GM18526 (cell line): Measurements from ENCODE around the gene UHRF2.

Experiments
- POLR2A ChIP-seq: IDR thresholded peaks from 3 replicates; pipeline ENCODE4 v1.6.1; 2011; ENCODE audit not compliant: insufficient read length; ENCODE audit errors: extremely low read depth

Gene UHRF2

GRCh38 chr9:6450641-6451375 lies 37.8 kb downstream of the UHRF2 start:
- no peak for TF ChIP-seq POLR2A

DNA sequence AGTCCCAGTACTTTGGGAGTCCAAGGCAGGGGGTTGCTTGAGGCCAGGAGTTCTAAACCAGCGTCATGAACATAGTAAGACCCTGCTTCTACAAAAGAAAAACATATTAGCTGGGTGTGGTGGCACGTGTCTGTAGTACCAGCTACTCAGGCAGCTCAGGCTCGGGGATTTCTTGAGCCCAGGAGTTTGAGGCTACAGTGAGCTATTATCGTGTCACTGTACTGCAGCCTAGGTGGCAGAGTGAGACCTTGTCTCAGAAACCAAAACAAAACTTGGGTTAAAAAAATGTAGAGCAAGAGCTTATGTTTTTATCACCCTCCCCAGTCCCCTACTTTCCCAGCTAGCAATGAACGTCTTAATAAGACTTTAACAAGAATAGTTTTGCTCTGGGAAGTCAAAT lies 46.7 kb downstream of the UHRF2 start:
- TF ChIP-seq POLR2A, result no peak

DNA sequence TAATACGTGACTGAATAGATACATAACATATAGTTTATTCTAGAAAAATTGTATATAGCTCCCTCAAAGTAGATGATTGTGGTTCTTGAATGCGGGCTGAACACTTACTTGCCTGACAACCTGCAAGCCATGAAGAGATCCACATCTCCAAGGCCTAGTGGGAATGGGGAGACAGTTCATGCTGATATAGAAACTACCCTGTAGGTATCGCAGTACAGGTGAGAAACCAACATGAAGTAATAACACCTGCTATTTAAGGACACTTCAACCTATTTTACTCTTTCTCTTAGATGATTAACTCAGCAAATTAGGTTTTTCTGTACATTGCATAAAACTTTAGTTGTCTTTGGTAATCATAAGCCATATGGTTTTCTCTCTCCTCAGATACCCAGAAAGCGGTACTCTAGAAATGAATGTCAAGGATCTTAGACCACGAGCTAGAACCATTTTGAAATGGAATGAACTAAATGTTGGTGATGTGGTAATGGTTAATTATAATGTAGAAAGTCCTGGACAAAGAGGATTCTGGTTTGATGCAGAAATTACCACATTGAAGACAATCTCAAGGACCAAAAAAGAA lies 47.3 kb downstream of the UHRF2 start:
- no peak for TF ChIP-seq POLR2A

DNA sequence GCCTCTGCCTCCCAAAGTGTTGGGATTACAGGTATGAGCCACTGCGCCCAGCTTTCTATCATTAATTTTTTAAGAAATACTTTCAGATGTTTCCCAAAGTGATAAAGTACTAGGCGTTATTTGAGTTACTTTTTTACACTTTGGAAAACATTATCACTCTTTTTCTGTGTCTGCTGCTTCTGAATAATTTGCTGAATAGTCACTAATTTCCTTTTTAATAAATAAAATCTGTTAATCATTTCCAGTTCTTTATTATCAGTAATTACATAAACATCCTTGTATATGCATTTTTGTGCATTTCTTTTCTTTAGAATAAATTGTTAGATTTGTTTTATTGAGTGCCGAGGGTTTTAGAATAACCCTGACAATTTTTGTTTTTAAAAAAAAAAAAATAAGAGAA lies 48.6 kb downstream of the UHRF2 start:
- TF ChIP-seq POLR2A, result no peak

DNA sequence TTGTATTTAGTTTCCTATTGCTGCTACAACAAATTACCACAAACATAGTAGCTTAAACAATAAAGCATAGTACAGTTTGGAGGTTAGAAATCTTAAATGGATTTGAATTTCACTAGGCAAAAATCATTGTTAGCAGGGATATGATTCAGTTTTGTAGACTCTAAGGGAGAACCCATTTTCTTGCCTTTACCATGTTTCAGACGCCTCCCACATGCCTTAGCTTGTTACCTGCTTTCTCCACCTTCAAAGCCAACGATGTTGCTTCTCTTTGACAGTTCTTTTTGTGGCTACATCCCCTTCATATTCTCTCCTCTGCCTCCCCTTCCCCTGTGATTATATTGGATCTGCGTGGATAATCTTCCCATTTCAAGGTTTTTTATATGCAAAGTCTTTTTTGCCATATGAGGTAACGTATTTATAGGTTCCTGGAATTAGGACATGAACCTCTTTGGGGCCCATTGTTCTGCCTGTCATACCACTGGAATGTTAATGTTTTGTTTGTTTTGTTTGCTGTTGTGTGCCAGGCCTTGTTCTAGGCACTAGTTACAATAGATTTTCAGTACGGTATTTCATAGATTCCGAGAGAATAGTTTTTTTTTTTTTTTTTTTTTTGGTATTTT lies 54.1 kb downstream of the UHRF2 start:
- TF ChIP-seq POLR2A, result no peak

- no peak for TF ChIP-seq POLR2A
Measured at GRCh38 chr9:6471231-6471850, 58.3 kb downstream of the UHRF2 start.

- no peak for TF ChIP-seq POLR2A
Measured at GRCh38 chr9:6473151-6473550, 60.2 kb downstream of the UHRF2 start.

DNA sequence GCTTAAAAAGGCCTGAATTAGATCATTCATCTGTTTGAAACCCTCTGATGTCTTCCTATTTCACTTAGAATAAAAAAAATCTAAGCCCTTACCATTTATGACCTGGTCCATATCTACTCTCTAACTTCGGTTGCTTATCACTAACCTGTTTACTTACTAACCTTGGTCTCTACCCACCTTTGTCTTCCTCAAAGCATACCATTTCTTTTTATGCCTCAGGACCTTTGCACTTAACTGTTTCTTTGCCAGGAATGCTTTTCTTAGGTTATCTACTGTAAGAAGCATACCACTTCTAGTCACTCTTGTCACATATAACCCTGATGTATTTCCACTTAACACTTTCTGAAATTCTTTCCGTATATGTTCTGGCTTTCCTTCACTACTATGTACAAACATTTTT lies 67.0 kb downstream of the UHRF2 start:
- TF ChIP-seq POLR2A, result no peak

DNA sequence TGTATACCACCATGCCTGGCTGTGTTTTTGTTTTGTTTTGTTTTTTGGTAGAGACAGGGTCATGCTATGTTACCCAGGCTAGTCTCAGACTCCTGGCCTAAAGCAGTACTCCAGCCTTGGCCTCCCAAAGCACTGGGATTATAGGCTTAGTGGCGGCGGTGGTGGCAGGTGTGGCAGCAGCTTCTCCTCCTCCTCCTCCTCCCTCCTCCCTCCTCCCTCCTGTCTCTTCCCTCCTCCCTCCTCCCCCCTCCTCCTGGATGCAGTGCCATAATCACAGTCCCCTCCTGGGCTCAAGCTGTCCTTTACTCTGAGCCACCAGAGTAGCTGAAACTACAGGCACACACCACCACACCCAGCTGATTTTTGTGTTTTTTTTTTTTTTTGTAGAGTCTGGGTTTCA lies 71.2 kb downstream of the UHRF2 start:
- TF ChIP-seq POLR2A, result no peak

- no peak for TF ChIP-seq POLR2A
Measured at GRCh38 chr9:6488395-6488794, 75.4 kb downstream of the UHRF2 start.

GRCh38 chr9:6489099-6489498 lies 76.1 kb downstream of the UHRF2 start:
- no peak for TF ChIP-seq POLR2A

GRCh38 chr9:6490863-6491262 lies 77.9 kb downstream of the UHRF2 start:
- TF ChIP-seq POLR2A, result no peak

GRCh38 chr9:6495466-6495865 lies 82.5 kb downstream of the UHRF2 start:
- TF ChIP-seq POLR2A, result no peak

DNA sequence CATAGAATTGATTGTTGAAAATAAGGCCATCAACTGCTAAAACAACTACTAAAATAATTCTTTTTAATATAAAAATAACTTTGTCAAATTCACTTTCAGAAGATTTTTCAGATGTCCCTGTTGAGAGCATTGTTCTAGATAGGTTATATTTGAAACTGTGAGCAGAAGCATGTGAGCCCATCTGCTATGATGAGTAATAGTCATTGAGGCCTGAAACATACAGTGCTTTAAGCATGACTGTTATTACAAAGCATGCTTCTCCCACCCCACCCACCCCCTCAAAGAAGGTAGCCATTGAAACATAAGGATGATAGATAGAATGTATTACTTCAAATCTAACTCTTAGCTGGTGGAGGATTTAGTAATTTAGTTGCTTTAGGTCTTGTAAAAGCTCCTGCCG lies 86.0 kb downstream of the UHRF2 start:
- TF ChIP-seq POLR2A, result no peak

GRCh38 chr9:6501526-6502210 lies 88.7 kb downstream of the UHRF2 start:
- no peak for TF ChIP-seq POLR2A

- TF ChIP-seq POLR2A, result no peak
Measured at GRCh38 chr9:6502399-6502798, 89.4 kb downstream of the UHRF2 start.
